GM12875 (cell line): ENCODE data around the gene RPA1.

Experiments
- H3K4me3 ChIP-seq: one replicate; pipeline ENCODE4 v1.5.1; 2011; ENCODE audit warnings: low read depth, low read length, control low read depth
- TF ChIP-seq, protein P1 (sequence below): IDR thresholded peaks from 2 replicates; pipeline ENCODE4 v1.5.1; 2011; ENCODE audit warnings: low read depth, mild to moderate bottlenecking, control low read depth, inconsistent platforms, low read length, moderate library complexity, borderline replicate concordance; ENCODE audit not compliant: insufficient read depth

Gene RPA1

DNA sequence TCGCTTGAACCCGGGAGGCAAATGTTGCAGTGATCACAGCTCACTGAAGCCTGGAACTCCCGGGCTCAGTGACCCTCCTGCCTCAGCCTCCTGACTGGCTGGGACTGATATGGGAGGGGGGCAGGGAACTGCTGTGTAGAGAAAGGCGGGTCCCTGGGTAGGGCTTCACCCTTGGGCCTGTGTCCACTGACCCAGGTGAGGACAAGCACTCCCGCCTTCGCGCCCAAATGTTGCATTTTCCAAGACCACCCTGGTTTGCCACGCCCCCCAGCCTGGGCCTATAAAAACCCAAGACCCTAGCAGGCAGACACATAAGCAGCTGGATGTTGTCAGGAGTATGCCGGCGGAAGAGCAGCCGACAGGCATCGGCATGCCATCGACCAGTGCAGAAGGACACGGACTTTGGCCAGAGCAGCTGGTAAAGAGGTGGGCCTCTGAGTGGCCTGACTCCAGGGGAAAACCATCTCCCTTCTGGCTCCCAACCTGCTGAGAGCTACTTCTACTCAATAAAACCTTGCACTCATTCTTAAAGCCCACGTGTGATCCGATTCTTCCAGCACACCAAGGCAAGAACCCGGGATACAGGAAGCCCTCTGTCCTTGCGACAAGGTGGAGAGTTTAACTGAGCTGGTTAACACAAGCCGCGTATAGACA is 19.2 kb upstream of the RPA1 start:
- TF ChIP-seq, protein P1, sequence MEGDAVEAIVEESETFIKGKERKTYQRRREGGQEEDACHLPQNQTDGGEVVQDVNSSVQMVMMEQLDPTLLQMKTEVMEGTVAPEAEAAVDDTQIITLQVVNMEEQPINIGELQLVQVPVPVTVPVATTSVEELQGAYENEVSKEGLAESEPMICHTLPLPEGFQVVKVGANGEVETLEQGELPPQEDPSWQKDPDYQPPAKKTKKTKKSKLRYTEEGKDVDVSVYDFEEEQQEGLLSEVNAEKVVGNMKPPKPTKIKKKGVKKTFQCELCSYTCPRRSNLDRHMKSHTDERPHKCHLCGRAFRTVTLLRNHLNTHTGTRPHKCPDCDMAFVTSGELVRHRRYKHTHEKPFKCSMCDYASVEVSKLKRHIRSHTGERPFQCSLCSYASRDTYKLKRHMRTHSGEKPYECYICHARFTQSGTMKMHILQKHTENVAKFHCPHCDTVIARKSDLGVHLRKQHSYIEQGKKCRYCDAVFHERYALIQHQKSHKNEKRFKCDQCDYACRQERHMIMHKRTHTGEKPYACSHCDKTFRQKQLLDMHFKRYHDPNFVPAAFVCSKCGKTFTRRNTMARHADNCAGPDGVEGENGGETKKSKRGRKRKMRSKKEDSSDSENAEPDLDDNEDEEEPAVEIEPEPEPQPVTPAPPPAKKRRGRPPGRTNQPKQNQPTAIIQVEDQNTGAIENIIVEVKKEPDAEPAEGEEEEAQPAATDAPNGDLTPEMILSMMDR = no peak
- no peak overlapping the region for H3K4me3 ChIP-seq

DNA sequence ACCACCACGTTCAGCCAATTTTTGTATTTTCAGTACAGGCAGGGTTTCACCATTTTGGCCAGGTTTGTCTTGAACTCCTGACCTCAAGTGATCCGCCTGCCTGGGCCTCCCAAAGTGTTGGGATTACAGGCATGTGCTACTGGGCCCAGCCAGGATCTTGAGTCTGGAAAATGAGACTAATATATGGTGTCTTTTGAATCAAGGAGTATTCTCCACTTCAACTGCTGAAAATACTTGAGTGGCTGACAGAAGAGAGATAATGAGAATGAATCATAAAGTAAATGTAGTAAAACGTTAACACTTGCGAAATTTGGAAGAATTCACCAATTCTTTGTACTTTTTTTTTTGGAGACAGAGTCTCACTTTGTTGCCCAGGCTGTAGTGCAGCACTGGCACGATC is 16.7 kb upstream of the RPA1 start:
- TF ChIP-seq, protein P1 = no peak
- no peak overlapping the region for H3K4me3 ChIP-seq

DNA sequence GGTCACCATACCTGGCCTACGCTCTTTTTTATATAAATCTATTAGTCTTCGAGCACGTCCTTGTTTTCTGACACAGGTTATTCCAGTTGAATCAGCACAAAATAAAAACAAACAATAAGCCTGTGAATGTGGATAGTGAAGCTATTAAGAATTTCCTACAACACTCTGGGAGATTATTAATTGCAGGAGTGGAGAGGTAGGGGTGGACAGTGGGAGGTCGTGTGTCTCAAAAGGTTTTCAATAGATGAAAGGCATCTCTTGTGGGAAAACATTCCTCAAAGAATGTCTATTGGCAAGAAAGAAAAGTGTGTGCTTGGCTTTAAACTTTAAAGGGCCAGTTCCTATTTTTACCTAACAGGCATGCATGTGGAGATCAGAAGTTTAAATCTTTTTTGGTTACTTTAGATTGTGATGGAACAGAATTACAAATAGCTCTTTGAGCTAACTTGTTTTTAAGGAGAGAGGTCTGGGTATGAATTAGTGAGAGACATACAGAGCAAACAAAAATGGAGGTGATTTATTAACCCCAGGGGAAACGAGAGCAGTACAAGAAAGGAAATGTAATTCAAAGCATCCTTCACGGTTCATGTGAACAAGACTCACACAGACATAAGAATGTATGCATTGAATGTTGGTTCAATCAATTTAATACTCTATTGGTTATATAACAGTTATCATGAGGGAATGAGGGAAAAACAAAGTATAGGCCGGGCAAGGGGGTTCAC is 9.1 kb upstream of the RPA1 start:
- H3K4me3 ChIP-seq = no peak overlapping the region
- TF ChIP-seq, protein P1 = no peak

DNA sequence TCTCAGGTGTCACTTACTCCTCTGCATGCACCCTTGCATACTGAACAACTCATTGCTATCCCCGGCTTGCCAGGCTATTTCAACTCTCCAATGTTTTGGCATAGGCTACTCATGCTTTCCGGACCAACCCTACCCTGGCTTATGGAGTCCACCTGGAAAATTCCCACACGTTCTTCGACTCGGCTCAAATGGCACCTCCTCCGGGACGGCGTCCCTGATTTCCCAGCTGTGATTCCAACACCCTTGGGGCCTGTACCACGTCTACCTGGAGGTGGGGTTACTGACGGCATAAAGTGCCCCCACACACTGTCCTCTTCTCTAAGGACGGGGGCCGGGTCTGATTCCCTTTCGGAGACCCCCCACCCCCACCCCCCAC is 601 bp upstream of the RPA1 start:
- H3K4me3 ChIP-seq = peak overlapping the region; percentile 88
- TF ChIP-seq, protein P1 = no peak

DNA sequence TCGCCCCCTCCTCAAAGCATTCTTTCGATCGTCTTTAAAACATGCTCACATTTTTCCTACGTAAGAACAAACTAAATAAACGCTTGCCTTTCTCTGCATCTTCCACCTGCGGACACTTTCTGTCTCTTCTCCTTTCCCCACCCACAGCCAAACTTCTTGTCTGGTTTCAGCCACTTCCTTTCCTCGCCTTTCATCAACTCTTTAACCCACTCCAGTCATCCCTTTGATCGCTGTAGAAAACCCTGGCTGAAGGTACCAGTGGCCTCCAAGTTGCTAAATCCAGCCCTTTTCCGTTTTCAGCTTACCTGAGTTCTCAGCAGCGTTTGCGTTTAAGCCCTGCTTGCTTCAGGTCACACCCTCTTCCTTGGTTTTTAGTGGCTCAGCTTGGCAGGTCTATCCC is 483 bp downstream of the RPA1 start:
- H3K4me3 ChIP-seq = peak overlapping the region; percentile 88
- TF ChIP-seq, protein P1 = no peak

DNA sequence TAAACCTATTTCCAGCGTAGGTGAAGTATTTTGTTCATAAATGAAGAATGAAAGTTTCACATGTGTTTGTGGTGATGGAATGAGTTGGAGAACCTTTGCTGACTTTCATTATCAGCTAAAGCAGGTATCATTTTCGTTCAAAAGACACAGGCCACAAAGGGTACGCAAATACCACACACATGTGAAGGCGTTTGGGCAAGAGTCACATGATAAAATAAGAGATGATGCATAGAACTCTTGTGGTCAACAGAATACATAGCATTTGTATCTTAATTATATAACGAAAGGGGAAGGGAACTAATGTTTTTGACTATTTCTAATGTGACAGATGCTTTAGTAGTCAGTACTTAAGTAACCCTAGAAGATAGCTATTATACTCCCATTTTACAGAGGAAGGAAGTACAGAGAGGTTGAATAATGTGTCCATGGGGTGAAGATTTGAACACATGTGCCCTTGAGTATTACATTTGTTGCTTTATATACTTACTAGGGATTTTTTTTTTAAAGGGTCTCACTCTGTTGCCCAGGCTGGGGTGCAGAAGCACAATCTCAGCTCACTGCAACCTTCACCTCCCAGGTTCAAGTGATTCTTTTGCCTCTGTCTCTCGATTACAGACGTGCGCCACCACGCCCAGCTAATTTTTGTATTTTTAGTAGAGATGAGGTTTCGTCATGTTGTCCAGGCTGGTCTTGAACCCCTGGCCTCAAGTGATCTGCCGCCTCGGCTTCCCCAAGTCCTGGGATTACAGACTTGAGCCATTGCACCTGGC is 4.8 kb downstream of the RPA1 start:
- TF ChIP-seq, protein P1 = no peak
- no peak overlapping the region for H3K4me3 ChIP-seq

DNA sequence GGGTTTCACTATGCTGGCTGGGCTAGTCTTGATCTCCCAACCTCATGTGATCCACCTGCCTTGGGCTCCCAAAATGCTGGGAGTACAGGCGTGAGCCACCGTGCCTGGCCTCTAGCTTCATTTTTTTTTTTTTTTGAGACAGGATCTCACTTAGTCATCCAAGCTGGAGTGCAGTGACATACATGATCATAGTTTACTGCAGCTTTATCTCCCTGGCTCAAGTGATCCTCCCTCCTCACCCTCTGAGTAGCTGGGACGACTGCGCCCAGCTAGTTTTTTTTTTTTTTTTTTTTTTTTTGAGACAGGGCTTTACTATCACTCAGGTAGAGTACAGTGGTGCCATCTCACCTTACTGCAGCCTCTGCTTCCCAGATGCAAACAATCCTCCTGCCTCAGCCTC is 9.7 kb downstream of the RPA1 start:
- TF ChIP-seq, protein P1 = no peak
- H3K4me3 ChIP-seq = no peak overlapping the region
